ENCODE data around the gene LPCAT3.

LPCAT3 gene

GRCh38 chr12:6966351-6966750 lies 51.9 kb downstream of the LPCAT3 start:
- Histone ChIP-seq H3K27ac (replicated peaks; ENCODE audit: low read length) (no peak overlapping the region), H2AK5ac (ENCODE audit: low read depth, low read length) (no peak overlapping the region), H3K4ac (ENCODE audit: low read length) (no peak overlapping the region), H3K9me3 (replicated peaks in 1 of 2; ENCODE audit: control insufficient read depth in 2 of 2, insufficient read depth in 1 of 2, low read depth in 1 of 2, low read length in 2 of 2) (no peaks in the 10 kb centered on the region), H2BK12ac (ENCODE audit: low read length) (no peak overlapping the region), H3K4me3 (ENCODE audit: low read length in 2 of 2) (no peak overlapping the region), H3K4me1 (ENCODE audit: control insufficient read depth in 2 of 2, insufficient read depth in 1 of 2, low read depth in 1 of 2, low read length in 2 of 2) (peaks cover 16 to 23% of the 10 kb centered on the region in 2 donors), H2BK15ac (ENCODE audit: low read length) (no peak overlapping the region), H2AFZ (ENCODE audit: low read length) (no peak overlapping the region), H3K9ac (ENCODE audit: low read depth, low read length, poor library complexity) (no peak overlapping the region), H4K91ac (ENCODE audit: low read depth, low read length, poor library complexity) (no peak overlapping the region), H3K27me3 (ENCODE audit: control insufficient read depth in 3 of 3, insufficient read depth in 3 of 3, low read depth in 1 of 3, low read length in 3 of 3) (no peaks in the 10 kb centered on the region), H2BK120ac (ENCODE audit: low read depth, low read length) (no peak overlapping the region), H3K18ac (ENCODE audit: low read length) (no peak overlapping the region), H2BK5ac (ENCODE audit: low read length) (no peak overlapping the region), H3K4me2 (ENCODE audit: insufficient read depth, low read length, poor library complexity, severe bottlenecking) (no peak overlapping the region), H4K8ac (ENCODE audit: low read depth, low read length) (no peak overlapping the region), H3K23ac (ENCODE audit: low read depth, low read length, poor library complexity) (no peak overlapping the region), H3K36me3 (replicated peaks in 1 of 2; ENCODE audit: control insufficient read depth in 2 of 2, insufficient read depth in 2 of 2, low read length in 2 of 2) (peaks cover 30 to 53% of the 10 kb centered on the region in 2 donors), H3K14ac (ENCODE audit: low read length) (no peak overlapping the region), H3K79me1 (ENCODE audit: low read depth, low read length) (peaks cover 3% of the 10 kb centered on the region)
- no peak for DNase-seq (ENCODE audit: low spot score)
- no CpG with 5 or more reads among the region's 7 CpGs for WGBS, 2 donors (ENCODE audit: extremely low coverage in 2 of 2, insufficient read length in 2 of 2, insufficient replicate concordance in 1 of 2)

DNA sequence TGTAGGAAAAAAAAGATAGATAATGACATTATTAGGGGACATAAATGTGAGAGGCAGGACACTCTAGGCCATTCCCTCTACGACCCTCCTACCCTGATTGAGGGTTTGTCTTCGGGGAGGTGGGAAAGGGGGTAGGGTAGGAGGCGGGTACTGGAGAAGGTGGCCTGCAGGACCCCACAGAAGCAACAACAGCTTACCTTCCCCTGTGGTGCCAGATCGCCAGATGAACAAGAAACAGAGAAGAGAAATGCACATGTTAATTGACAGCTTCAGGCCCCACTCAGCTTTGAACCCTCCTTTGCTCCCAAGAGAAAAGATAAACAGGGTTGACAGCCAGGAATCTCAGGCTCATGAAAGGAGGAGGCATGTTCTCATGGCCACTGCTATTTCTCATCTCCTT lies 52.6 kb downstream of the LPCAT3 start:
- no peak overlapping the region for H3K27ac ChIP-seq (replicated peaks; ENCODE audit: low read length)
- H2AK5ac ChIP-seq (ENCODE audit: low read depth, low read length): no peak overlapping the region
- peaks cover 3% of the 10 kb centered on the region for H3K79me1 ChIP-seq (ENCODE audit: low read depth, low read length)
- H3K27me3 ChIP-seq (ENCODE audit: control insufficient read depth in 3 of 3, insufficient read depth in 3 of 3, low read depth in 1 of 3, low read length in 3 of 3): no peaks in the 10 kb centered on the region
- H3K9me3 ChIP-seq (replicated peaks in 1 of 2; ENCODE audit: control insufficient read depth in 2 of 2, insufficient read depth in 1 of 2, low read depth in 1 of 2, low read length in 2 of 2): no peaks in the 10 kb centered on the region
- H4K91ac ChIP-seq (ENCODE audit: low read depth, low read length, poor library complexity): no peak overlapping the region
- no peak overlapping the region for H3K4me3 ChIP-seq (ENCODE audit: low read length in 2 of 2)
- peaks cover 30 to 53% of the 10 kb centered on the region in 2 donors for H3K36me3 ChIP-seq (replicated peaks in 1 of 2; ENCODE audit: control insufficient read depth in 2 of 2, insufficient read depth in 2 of 2, low read length in 2 of 2)
- no peak overlapping the region for H3K14ac ChIP-seq (ENCODE audit: low read length)
- no peak overlapping the region for H3K18ac ChIP-seq (ENCODE audit: low read length)
- no peak overlapping the region for H2BK15ac ChIP-seq (ENCODE audit: low read length)
- DNase-seq (ENCODE audit: low spot score): no peak
- no peak overlapping the region for H3K9ac ChIP-seq (ENCODE audit: low read depth, low read length, poor library complexity)
- no peak overlapping the region for H2BK12ac ChIP-seq (ENCODE audit: low read length)
- H2BK5ac ChIP-seq (ENCODE audit: low read length): no peak overlapping the region
- H3K4me1 ChIP-seq (ENCODE audit: control insufficient read depth in 2 of 2, insufficient read depth in 1 of 2, low read depth in 1 of 2, low read length in 2 of 2): peaks cover 19 to 26% of the 10 kb centered on the region in 2 donors
- H3K4ac ChIP-seq (ENCODE audit: low read length): no peak overlapping the region
- H4K8ac ChIP-seq (ENCODE audit: low read depth, low read length): no peak overlapping the region
- no peak overlapping the region for H3K23ac ChIP-seq (ENCODE audit: low read depth, low read length, poor library complexity)
- WGBS, 2 donors (ENCODE audit: extremely low coverage in 2 of 2, insufficient read length in 2 of 2, insufficient replicate concordance in 1 of 2): no CpG with 5 or more reads among the region's 4 CpGs
- no peak overlapping the region for H3K4me2 ChIP-seq (ENCODE audit: insufficient read depth, low read length, poor library complexity, severe bottlenecking)
- no peak overlapping the region for H2BK120ac ChIP-seq (ENCODE audit: low read depth, low read length)
- no peak overlapping the region for H2AFZ ChIP-seq (ENCODE audit: low read length)

DNA sequence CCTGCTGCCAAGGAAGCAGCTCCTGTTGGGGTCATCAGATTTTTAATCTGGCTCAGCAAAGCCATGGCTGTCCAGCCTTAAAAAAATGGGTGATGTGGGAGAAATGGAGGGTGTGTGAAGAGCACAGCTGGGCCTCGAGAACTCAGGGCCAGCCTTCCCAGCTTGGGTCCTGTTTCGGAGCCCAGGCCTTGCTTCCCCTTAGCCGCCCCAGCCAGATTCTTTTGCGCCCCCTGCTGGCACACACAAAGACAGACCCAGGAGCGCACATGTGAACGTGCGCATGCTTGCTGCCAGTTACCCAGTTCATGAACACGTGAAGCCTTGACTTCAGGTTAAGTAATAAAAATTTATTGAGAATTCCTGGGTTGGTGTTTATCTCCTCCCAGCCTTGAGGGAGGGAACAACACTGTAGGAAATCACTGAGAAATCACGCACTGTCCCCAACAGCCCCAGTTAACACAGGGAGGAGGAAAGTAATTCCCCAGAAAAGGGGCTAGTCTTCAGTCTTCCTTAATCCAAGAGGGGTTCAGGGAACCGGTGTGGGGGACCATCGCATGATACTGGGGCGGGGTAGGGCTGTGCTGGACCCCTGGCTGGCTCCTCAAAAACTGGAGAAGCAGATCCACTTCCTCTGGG lies 53.1 kb downstream of the LPCAT3 start:
- no peak overlapping the region for H3K4ac ChIP-seq (ENCODE audit: low read length)
- H4K91ac ChIP-seq (ENCODE audit: low read depth, low read length, poor library complexity): no peak overlapping the region
- H3K23ac ChIP-seq (ENCODE audit: low read depth, low read length, poor library complexity): peak overlapping the region; percentile 30
- no peak overlapping the region for H3K14ac ChIP-seq (ENCODE audit: low read length)
- no peak overlapping the region for H3K4me3 ChIP-seq (ENCODE audit: low read length in 2 of 2)
- no peak overlapping the region for H3K18ac ChIP-seq (ENCODE audit: low read length)
- H2BK5ac ChIP-seq (ENCODE audit: low read length): no peak overlapping the region
- H3K79me1 ChIP-seq (ENCODE audit: low read depth, low read length): peaks cover 3% of the 10 kb centered on the region
- H3K27ac ChIP-seq (replicated peaks; ENCODE audit: low read length): peak overlapping the region; percentile 14
- no peaks in the 10 kb centered on the region for H3K27me3 ChIP-seq (ENCODE audit: control insufficient read depth in 3 of 3, insufficient read depth in 3 of 3, low read depth in 1 of 3, low read length in 3 of 3)
- H2BK12ac ChIP-seq (ENCODE audit: low read length): no peak overlapping the region
- no peak overlapping the region for H2AFZ ChIP-seq (ENCODE audit: low read length)
- H3K9me3 ChIP-seq (replicated peaks in 1 of 2; ENCODE audit: control insufficient read depth in 2 of 2, insufficient read depth in 1 of 2, low read depth in 1 of 2, low read length in 2 of 2): no peaks in the 10 kb centered on the region
- H2BK120ac ChIP-seq (ENCODE audit: low read depth, low read length): no peak overlapping the region
- H2BK15ac ChIP-seq (ENCODE audit: low read length): no peak overlapping the region
- H3K36me3 ChIP-seq (replicated peaks in 1 of 2; ENCODE audit: control insufficient read depth in 2 of 2, insufficient read depth in 2 of 2, low read length in 2 of 2): peaks cover 30 to 53% of the 10 kb centered on the region in 2 donors
- H2AK5ac ChIP-seq (ENCODE audit: low read depth, low read length): no peak overlapping the region
- H3K4me1 ChIP-seq (ENCODE audit: control insufficient read depth in 2 of 2, insufficient read depth in 1 of 2, low read depth in 1 of 2, low read length in 2 of 2): peaks cover 20 to 27% of the 10 kb centered on the region in 2 donors
- no peak overlapping the region for H3K4me2 ChIP-seq (ENCODE audit: insufficient read depth, low read length, poor library complexity, severe bottlenecking)
- DNase-seq (ENCODE audit: low spot score): peak; percentile 81
- no CpG with 5 or more reads among the region's 12 CpGs for WGBS, 2 donors (ENCODE audit: extremely low coverage in 2 of 2, insufficient read length in 2 of 2, insufficient replicate concordance in 1 of 2)
- peak overlapping the region; percentile 89 for H4K8ac ChIP-seq (ENCODE audit: low read depth, low read length)
- H3K9ac ChIP-seq (ENCODE audit: low read depth, low read length, poor library complexity): peak overlapping the region; percentile 64

DNA sequence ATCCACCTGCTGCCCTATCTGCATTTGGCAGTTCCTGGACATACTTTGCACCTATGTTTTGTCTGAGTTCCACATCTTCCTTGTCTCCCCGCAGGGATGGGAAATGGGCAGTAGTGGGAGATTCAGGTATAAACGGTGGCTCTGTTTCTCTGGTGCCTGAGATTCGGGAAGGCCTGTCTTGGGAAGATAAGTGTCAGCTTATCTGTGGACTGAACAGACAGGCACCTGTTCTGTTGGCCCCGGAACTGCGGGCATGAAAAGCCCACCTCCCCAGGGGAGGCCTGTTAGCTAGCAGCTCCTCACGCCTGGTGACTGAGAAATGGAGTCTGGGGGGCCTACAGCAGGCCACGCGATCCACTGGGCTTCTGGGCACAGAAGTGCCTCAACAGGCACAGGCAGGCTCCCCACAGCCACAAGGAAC lies 53.7 kb downstream of the LPCAT3 start:
- H3K18ac ChIP-seq (ENCODE audit: low read length): no peak overlapping the region
- no peak overlapping the region for H3K14ac ChIP-seq (ENCODE audit: low read length)
- H2BK5ac ChIP-seq (ENCODE audit: low read length): no peak overlapping the region
- no peaks in the 10 kb centered on the region for H3K9me3 ChIP-seq (replicated peaks in 1 of 2; ENCODE audit: control insufficient read depth in 2 of 2, insufficient read depth in 1 of 2, low read depth in 1 of 2, low read length in 2 of 2)
- H2AK5ac ChIP-seq (ENCODE audit: low read depth, low read length): peak overlapping the region; percentile 24
- H4K8ac ChIP-seq (ENCODE audit: low read depth, low read length): peak overlapping the region; percentile 89
- H3K79me1 ChIP-seq (ENCODE audit: low read depth, low read length): no peaks in the 10 kb centered on the region
- peaks cover 18 to 27% of the 10 kb centered on the region in 2 donors for H3K4me1 ChIP-seq (ENCODE audit: control insufficient read depth in 2 of 2, insufficient read depth in 1 of 2, low read depth in 1 of 2, low read length in 2 of 2)
- no peak overlapping the region for H2AFZ ChIP-seq (ENCODE audit: low read length)
- no peak overlapping the region for H4K91ac ChIP-seq (ENCODE audit: low read depth, low read length, poor library complexity)
- peak overlapping the region; percentile 14 for H3K27ac ChIP-seq (replicated peaks; ENCODE audit: low read length)
- no peak overlapping the region for H2BK120ac ChIP-seq (ENCODE audit: low read depth, low read length)
- peaks cover 30 to 53% of the 10 kb centered on the region in 2 donors for H3K36me3 ChIP-seq (replicated peaks in 1 of 2; ENCODE audit: control insufficient read depth in 2 of 2, insufficient read depth in 2 of 2, low read length in 2 of 2)
- WGBS, 2 donors (ENCODE audit: extremely low coverage in 2 of 2, insufficient read length in 2 of 2, insufficient replicate concordance in 1 of 2): no CpG with 5 or more reads among the region's 8 CpGs
- DNase-seq (ENCODE audit: low spot score): no peak
- H3K4me2 ChIP-seq (ENCODE audit: insufficient read depth, low read length, poor library complexity, severe bottlenecking): no peak overlapping the region
- H3K27me3 ChIP-seq (ENCODE audit: control insufficient read depth in 3 of 3, insufficient read depth in 3 of 3, low read depth in 1 of 3, low read length in 3 of 3): no peaks in the 10 kb centered on the region
- H3K9ac ChIP-seq (ENCODE audit: low read depth, low read length, poor library complexity): peak overlapping the region; percentile 64
- peak overlapping the region; percentile 30 for H3K23ac ChIP-seq (ENCODE audit: low read depth, low read length, poor library complexity)
- no peak overlapping the region for H3K4ac ChIP-seq (ENCODE audit: low read length)
- H2BK15ac ChIP-seq (ENCODE audit: low read length): no peak overlapping the region
- H2BK12ac ChIP-seq (ENCODE audit: low read length): no peak overlapping the region
- no peak overlapping the region for H3K4me3 ChIP-seq (ENCODE audit: low read length in 2 of 2)
